HG02938 (cell line): ENCODE results near the gene ZNF668.
A peak's percentile ranks its signal among the peaks of the same experiment; 100 is the strongest.
"Not testable (repeated sequence)": the region's sequence is repeated elsewhere in the genome, so short reads cannot be mapped to it uniquely, and the experiment has no call there.

Experiments used
- ATAC-seq: cut with Tn5 transposase; IDR thresholded peaks from one replicate; pipeline ENCODE4 v1.9.1; 2021; ENCODE audit warnings: mild to moderate bottlenecking, moderate library complexity; ENCODE audit not compliant: unreplicated experiment

Gene ZNF668

DNA sequence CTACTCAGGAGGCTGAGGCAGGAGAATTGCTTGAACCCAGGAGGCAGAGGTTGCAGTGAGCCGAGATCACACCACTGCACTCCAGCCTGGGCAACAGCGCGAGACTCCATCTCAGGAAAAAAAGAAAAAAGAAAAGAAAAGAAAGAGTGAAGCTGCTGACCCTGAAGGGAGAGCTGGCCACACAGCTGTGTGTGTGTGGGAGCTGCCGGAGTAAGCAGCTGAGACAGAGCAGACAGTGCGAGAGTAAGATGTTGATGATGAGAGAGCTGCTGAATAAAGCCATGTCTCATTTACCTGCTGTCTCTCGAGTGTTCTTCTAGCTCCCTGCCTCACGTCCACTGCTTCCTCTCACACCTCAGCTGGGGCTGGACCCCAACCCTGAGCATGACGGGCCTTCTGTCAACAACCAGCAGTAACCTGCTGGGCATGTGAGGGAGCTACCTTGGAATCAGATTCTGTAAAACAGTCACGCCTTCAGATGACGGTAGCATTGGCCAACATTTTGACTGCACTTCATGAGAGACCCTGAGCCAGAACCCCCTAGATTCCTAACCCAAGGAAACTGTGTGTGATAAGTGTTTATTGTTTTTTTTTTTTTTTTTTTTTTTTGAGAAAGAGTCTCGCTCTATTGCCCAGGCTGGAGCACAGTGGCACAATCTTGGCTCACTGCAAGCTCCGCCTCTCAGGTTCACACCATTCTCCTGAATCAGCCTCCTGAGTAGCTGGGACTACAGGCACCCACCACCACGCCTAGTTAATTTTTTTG is 27.0 kb upstream of the ZNF668 start:
- not testable (repeated sequence) for ATAC-seq

DNA sequence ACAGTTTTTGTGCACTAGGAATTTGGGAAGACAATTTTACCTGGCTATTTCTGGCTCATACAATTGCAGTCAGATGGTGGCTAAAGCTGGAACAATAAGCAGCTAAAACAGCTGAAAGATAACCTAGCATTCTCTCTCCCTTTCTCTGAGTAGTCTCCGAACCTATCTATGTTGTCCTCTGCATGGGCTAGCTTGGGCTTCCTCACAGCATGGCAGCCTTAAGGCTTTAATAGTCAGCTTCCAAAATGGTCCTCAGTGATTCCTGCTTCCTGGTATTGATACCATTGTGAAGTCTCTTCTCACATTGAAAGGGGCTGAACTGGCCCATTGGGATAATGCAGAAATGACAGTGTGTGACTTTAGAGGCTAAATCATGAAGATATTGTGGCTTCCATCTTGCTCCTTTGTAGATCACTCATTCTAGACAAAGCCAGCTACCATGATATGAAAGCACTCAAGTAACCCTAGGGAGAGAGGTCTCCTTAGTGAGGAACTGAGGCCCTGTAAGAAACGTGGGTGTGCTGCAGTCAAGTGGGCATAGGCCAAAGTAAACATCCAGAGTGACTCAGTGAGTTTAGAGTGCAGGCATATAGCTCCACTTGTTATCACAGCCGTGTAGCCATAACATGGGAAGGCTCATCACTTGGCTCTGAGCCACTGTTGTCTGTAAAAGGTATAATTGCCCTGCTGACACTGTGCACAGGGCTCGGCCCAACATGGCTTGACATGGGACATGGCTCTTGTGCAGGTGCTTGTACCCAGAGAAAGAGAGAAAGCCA is 26.0 kb upstream of the ZNF668 start:
- no peak for ATAC-seq

DNA sequence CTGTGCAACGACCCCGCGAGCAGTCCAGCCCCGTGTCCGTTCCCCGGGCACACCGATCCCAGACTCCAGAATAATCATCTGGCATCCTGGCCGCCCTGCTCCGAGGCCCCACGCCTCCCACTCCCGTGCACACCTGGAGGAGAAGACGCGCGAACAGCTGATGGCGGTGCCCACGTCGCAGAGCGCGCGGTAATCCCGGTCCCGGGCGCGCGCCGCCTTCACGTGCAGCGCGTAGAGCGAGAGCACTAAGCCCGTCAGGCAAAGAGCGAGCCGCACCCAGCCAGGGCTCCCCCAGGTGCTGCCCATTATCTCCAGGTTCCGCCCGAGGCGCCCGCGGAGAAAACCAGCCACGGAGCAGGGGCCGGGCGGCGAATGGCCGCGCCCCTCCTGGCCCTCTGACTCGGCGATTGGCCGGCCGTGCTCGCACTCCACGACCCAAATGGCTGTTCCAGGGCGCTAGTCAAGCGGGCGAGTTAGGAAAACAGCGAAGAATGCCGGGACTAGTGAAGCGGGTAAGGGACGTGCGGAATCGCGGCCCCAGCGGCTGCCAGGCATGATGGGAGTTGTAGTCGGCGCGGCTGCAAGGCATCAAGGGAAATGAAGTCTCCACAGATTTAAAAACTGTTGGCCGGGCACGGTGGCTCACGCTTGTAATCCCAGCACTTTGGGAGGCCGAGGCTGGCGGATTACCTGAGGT is 20.5 kb upstream of the ZNF668 start, which contains the start of gene VKORC1:
Gene VKORC1 (minus strand): TSS at position 374 of the 697 bp plus-strand sequence. CDS start 68 bp downstream, at position 306.
- ATAC-seq, result peak; percentile 81

DNA sequence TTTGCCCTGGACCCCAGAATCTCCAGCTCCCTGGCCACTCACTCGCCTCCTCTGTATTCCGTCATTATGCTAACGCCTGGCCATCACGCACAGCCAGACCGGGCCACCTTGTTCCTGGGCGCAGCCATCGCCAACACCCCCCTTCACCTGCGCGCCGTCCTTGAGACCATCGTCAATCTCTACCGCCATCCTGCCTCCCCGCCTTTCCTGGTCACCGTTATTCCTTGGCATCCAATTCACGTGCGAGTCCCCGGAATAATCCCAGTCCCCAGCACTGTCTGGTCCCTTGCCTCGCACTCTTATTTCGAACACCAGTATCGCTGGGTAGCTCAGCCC is 20.0 kb upstream of the ZNF668 start:
- ATAC-seq, result no peak

DNA sequence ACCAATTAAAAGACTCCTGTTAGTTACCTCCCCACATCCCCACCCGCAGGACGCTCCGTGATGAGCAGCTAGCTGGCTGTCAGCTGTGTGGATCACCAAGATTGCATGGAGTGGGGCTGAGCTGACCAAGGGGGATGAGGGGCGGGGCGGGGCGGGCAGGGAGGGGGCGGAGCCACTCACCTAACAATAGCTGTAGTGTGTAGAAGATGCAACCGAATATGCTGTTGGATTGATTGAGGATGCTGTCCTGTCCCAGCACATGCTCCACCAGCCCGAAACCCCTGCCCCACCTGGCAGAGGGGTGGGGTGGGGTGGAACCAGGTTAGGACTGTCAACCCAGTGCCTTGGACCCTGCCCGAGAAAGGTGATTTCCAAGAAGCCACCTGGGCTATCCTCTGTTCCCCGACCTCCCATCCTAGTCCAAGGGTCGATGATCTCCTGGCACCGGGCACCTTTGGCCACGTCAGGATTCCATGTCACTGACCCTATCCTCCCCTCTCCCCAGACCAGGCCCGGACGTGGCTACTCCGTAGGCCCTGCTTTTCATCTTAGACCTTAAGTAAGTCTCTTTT is 19.2 kb upstream of the ZNF668 start:
- no peak for ATAC-seq

DNA sequence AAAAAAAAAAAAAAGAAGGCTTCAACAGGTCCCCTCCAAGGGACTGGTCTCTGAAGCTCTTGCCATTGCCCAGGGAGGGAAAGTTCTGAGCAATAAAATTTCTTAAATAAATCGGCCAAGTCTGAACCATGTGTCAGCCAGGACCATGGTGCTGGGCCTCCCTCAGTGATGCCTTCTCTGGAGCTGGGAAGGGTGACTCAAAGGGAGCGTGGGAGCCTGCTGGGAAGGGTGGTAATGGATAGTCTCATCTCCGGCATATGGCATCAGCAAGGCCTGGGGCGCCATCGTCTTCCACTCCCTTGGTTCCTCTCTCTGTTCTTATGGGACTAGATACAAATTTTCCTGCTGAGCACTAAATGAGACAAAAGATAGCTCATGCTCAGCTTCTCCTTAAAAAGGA is 18.3 kb upstream of the ZNF668 start:
- no peak for ATAC-seq

DNA sequence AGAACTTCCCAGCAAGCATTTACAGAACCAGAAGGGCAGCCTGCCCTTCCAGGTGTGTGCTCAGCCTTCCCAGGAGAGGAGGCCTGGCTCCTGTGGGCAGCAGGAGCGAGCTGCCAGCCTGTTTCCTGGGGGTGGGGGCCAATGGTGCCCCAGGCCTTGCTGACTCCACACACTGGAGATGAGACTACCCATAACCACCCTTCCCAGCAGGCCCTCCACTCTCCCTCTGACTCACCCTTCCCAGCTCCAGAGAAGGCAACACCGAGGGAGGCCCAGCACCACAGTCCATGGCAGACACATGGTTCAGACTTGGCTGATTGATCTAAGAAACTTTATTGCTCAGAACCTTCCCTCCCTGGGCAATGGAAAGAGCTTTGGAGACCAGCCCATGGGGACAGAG is 16.5 kb upstream of the ZNF668 start:
- ATAC-seq, result no peak

DNA sequence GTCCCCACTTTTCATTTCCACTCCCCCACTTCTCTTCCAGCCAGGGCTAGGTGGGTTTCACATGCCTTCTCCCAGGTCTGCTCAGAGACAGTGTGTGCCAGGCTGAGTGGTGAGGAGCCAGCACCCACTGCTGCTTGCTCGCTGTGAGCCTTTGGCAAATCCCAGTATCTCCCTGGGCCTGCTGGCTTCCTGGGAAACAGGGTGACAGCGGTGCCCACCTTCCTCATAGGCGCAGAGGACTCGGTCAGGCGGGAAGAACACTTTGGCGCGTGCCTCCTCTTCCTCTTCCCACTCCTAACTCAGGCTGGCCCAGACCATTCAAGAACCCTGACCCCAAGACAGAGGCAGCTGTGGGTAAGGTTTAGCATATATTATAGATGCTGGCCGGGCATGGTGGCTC is 15.2 kb upstream of the ZNF668 start:
- no peak for ATAC-seq

DNA sequence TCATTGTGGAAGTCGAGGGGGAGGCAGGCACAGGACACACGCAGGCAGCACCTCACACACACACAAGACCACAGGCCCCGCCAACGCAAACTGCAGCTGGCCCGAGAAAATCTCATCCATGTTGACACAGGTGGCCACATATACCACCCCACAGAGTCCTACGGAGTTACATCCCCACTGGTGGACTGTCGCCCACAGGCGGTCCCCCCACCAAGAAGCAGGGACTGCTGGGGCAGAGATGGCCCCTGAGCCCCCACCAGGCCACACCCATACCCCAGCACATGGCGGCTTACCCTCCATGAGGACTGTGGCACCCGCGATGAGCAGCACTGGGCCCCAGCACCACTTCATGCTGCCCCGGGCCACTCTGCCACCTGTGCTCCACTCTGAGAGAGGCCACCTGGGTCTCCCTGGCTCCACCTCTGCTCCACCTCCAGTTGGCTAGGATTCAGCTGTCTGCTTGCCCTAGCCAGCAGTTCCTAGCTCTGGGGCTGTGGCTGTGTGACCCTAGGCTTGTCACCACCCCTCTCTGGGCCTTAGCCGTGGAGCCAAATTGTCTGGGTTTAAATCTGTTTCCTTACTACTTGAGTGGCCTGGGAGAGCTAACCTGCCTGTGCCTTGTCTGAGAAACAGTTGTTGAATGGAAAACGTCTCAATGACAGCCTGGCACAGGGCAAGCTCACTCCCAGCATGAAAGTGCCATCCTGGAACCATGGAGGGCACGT is 14.6 kb upstream of the ZNF668 start, which contains the start of gene PRSS53:
Gene PRSS53 (minus strand): TSS at position 485 of the 725 bp plus-strand sequence. CDS start 134 bp downstream, at position 351.
- ATAC-seq, result no peak

DNA sequence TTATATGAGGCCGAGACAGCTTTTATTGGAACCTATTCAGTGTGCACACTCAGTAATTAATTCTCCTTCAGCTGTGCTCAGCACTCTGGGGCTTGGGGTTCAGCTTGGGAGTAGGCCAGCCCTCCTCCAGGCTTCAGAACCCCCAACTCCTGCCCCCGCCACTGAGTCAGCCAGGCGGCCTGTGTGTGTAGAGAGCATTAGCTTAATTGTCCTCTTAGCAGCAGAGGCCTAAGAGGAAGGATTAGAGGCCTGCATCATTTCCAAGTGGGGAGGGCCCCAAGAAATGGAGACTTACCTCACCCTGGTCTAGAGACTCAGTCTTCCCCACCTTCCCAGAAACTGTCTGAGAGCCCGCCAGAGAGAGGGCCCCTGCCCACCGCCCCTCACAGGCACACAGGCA is 13.9 kb upstream of the ZNF668 start:
- ATAC-seq, result no peak

DNA sequence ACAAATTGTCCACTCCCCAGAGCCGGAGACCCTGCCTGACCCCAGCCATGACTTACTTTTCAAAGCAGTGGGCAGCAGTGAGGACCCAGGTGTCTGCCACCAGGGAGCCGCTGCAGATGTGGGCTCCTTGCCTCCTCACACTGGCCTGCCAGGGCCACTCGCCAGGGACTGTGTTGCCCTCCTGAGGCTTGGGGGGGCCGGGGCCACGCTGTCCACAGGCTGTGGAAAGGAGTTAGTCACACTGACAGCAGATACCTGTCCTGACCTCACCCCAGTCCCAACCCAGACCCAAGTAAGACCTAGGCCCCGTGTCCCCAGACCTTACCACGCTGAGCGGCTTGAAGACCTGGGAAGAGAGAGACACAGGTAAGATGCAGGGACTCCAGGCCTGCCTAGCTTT is 13.4 kb upstream of the ZNF668 start:
- ATAC-seq, result no peak

DNA sequence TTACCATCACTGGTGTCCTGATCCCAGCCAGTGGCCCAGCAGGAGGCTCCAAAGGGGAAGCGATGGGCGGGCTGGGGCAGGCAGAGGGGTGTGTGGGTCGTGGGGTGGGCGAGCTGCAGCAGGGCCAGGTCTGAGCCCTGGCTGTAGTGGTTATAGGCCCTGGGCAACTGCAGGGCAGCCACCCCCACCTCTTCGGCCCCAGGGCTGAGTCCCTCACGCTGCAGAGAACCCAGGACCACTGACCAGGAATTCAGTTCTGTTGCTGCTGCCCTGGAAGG is 12.5 kb upstream of the ZNF668 start:
- ATAC-seq, result no peak

DNA sequence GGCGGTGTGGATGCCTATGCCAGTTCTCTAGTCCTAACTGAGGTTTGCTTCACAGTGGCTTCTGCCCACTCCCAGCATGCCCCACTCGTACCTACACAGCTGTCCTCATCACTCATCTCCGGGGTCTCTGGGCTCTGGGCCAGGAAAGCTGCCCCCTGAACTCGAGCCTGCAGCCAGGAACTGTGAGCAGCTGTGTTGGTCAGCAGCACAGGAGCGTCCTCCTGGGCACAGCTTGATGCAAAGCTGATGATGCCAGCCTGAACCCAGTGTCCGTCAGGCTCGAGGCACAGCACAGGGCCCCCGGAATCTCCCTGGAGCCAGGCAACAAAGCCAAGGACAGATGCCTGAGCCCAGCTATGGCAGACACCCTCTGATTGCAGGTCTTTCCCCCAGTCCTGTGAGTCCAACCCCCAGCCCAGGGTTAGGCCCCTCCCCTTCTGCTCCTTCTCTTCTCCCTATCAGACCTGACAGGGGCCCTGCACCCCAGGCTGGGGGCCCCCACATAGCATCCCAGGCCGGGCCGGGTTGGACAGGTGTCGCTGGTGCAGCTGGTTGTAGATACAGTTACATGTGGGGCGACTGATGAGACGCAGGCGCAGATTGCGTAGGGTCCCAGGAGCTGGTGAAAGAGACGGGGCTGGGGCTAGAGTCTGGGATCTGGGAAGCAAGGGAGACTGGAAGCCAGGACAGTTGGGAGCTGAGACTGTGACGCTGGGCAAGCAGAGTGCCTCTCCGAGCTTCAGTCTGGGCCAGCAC is 12.0 kb upstream of the ZNF668 start:
- ATAC-seq, result no peak

DNA sequence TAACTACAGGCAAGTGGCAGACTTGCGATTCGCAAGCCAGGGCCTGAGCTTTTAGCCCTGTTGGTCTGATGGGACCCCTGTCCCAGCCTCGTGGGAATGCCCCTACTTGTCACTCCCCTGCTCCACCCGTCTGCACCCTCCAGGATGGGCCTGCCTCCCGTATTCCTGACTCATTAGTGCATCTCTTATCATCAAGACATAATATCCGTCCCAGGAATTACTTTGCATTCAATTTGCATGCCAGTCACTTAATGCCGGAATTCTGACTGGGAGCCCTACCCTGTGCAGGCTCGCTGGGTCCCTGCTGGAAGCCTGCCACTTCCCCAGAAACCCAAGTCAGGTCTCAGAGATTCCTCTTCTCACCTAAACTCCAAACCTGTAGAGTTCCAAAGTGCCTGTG is 11.4 kb upstream of the ZNF668 start:
- ATAC-seq, result no peak

DNA sequence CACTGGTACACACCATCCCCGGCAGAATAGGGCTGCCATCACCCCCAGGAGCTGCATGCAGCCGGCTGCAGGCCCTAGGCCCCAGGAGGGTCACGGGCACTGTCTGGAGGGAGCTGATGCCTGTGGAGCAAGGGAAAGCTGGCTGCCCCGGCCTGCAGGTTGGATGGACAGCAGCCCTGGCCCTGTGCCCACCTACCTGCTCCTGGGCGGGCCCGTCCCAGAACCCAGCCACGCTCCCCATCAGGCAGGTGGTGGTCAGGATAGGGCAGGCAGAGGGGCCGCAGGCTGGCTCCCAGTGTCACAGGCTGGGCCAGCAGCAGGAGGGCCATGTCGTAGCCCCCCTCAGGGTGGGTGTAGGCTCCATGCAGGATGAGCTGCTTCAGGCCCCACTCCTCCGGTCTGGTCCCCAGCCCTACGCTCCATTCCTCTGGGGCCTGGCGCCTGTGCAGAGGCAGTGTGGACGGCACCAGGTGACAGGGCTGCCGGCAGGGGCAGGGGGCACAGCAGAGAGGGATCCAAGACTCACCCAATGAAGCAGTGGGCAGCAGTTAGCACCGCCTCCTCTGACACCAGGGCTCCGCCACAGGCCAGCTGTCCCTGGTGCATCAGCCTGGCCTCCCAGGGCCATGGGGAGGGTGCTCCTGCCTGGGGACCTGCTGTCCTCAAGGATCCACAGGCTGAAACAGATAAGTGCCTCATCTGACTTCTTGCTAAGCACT is 10.7 kb upstream of the ZNF668 start:
- ATAC-seq, result no peak

DNA sequence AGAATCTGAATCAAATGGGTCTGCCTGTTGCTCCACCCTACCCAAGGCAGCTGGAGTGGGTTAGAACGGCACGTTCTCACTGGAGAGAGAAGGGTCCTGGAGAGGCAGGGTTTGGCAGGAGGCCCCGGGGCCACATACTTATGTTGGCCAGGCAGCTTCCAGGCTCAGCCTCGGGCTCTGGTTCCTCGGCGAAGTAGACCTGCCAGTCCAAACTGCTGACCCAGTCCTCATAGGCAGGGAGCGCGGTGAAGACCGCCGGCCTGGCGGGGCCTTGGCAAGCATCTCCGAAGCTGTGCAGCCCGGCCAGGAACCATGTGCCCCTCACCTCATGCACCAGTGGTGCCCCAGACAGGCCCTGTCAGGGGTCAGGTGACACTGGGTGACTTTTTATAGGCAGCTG is 9.9 kb upstream of the ZNF668 start:
- ATAC-seq, result no peak

DNA sequence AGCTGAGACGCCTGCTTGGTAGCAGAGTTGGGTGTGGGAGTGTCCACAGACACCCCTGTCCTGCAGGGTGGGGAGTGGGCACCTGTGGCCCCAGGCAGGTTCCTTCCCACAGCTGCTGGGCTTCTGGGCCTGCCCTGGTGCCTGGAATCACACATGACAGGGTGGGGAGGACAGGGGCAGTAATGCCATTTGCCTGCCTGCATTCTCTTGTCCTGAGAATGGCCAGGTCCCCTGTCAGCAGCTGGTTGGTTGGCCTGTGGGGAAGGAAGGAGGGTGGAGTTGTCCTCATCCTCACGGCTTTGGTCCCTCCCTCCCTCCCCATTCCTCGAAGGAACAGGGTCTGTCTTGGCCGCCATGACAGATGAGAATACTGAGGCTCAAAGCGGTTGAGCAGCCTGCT is 9.5 kb upstream of the ZNF668 start:
- ATAC-seq, result no peak

DNA sequence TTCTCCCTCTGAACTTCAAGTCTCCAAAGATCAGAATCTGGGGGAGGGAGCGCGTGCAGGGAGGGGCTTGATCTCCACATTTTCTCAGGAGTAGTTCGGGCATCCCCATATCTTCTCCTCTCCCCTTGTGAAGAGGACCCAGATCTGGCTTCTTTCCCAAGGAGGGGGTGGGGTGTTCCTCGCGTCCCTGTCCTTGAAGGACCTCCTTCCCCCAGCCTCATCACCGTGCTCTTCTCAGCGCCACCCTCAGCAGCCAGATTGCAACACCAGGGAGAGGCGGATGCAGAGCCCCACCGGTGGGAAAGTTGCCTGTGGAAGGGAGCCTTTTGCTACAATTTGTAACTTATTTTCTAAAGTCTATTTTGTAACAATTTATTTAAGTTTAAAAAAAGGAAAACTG is 9.0 kb upstream of the ZNF668 start:
- no peak for ATAC-seq

DNA sequence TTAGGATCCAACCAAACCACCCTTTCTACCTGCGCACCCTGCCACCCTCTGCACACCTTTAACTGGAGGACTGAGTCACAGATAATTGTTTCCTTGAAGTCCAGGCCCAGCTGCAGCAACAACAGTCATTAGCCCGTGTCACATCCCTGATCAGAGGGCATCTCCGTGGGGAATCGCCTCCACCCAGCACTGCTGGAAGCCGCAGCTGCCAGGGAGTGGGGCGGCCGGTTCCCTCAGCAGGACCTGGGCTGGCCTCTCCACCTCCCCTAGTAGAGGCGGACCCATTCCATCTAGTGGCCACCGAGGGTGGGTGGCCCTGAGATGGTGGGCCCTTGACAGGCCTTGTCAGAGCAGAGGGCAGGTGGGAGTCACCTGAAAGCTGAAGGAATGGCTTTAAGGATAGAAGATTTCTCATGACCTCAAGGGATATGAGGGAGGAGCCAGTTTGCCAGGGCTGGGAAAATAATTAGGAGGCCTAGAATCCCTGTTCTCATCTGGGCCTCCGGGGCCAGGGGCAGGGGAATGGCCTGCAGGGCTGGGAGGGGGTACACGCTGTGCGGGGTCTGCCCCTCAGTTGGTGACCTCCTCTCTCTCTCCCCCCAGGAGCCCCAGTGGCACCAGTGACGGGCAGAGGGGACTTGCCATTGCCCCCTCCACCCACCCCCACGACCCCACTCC is 8.5 kb upstream of the ZNF668 start:
- ATAC-seq, result no peak
